COLO668 (cell line): ENCODE measurements around the gene SMIM29.

Experiments
- DNase-seq: peaks from one replicate; lab custom pipeline; 2025; ENCODE audit not compliant: unreplicated experiment; lab: John Stamatoyannopoulos, UW

The SMIM29 gene

DNA sequence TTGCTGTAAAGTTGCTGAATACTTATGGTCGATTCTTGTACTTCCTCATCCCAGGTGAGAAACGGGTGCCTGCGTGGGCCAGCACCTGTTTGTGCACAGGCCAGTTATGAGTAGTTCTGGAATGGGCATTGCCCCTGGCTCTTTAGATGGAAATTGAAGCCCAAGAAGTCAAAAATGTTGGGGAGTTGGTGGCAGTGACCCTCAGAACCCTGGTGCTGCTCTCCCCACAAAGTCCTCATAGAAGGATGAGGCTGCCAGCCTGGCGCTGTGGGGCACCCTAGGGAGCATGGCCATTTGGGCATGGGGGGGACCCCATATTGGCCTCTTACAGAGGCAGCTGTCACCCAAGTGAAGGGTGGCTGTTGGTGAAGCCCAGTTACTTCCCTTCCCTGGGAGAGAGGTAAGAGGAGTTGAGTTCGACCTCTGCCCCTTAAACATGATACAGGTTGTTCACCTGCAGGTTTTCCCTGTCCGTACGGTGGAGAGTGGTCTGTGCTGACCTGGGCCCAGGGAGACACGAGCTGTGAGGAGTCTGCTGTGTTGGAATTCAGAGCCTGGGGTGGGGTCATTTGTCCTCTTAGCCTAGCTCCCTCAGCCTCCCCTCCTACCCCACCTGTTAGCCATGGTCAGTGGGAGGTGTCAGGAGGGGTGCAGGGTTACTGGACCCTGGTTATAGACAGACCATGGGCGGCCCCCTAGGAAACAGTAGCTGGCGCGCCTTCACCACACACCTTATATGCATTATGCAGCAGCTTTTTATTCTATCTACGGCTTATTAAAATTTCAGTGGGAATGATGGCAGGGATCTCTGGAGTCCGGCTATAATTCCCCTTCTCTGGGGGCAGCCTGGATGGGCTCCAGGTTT lies 7.2 kb downstream of the SMIM29 start:
- no peak for DNase-seq

DNA sequence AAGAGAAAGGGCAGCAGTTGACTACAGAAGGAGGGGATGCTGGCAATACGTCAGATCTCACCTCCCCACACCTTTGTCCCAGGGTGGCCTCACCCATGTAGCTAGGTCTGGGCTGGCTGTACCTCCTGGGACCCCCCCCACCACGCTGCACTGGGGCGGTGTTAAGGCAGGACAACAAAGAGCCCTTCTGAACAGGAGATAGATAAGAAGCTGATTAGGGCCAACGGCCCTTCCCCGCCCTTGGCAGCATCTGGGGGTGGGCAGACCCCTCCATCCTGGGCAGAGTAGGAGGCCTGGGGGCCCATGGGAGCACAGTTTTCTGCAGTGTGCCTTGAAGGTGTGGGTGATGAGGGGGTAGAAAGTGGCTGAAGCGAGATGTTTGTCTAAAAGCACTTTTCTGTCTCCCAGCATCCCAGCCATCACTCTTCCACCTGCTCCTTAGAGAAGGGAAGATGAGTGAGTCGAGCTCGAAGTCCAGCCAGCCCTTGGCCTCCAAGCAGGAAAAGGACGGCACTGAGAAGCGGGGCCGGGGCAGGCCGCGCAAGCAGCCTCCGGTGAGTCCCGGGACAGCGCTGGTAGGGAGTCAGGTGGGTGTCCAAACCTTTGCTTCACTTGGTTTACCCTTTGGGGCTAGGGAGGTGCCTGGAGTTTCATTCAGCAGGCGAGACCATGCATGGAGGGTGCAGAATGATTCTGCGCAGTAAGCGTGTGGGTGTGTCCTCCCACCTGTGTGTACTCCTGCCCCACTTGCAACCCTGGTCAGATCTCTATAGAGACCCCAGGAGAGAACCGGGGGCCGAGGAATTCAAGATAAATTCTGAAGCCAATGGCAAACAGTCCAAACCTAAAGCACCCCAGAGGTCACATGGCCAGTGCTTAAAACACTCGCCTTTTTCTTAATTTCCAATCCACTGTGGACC lies 8.2 kb downstream of the SMIM29 start:
- no peak for DNase-seq

DNA sequence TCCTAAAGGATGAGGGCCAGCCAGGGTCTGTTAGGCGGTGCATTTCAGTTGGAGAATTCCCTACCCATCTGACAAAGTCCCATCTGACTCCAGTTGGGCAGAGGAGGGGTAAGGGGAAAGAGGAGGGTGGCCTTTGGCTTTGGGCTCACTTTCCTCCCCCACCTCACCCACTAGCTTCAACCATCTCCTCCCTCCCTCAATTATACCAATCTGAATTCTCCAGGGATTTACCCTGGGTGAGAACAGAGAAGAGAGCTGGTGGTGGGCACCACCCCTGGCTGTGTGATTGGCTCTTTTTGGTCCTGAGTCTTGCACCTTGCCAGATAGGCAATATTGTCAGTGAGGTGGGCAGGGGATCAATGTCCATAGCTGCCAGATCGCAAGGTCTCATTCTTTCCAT lies 8.9 kb downstream of the SMIM29 start:
- no peak for DNase-seq

DNA sequence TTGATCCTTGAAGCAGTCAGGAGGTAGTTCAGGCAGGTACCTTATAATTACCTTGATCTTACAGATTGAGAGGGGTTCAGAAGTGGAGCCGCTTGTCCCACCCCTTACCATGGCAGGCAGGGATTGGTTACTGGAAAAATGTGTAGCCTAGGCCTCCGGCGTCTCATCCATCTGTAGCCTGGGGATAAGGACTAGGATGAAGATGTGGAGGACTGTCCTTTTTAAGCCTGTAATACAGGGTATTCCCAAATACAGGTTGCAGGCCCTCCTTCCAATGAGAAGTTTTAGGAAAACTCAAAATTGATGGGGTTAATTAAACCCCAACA lies 9.3 kb downstream of the SMIM29 start:
- DNase-seq, result no peak

DNA sequence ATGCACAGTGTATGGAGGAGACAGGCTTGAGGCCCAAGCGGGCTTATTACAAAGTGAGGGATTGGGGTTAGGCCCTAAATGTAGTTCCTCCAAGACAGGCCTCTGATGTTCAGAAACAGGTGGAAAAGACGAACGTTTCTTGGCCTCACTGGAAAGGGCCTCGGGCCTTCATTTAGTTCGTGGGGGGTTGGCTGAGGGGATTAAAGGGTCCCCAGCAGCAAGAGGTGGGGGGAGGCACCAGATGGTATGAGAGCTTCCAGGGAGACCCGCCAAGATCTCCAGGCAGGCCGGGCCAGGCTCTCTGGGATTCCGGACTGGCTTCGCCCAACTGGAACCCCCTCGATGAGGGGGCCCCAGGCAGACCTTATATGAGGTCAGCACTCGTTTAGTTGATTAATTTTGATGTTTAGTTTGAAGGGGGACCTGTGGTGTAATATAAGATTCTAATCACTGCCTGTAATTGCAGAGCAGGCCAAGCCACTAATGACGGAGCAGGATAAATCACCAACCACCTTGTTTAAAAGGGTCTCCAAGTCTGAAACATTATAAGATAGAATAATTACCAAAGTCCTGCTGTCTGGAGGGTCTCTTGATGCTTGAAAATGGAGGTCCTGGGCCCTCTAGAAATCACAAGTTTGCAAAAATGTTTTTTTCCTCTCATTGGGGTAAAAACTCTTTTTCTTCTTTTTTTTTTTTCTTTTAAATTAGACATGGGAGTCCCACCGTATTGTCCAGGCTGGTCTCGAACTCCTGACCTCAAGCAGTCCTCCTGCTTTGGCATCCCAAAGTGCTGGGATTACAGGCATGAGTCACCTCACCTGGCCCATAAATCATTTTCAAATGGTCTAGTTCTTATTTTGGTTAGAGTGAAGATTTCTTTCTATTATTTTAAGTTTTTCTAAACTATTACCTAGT lies 10.0 kb downstream of the SMIM29 start:
- no peak for DNase-seq

DNA sequence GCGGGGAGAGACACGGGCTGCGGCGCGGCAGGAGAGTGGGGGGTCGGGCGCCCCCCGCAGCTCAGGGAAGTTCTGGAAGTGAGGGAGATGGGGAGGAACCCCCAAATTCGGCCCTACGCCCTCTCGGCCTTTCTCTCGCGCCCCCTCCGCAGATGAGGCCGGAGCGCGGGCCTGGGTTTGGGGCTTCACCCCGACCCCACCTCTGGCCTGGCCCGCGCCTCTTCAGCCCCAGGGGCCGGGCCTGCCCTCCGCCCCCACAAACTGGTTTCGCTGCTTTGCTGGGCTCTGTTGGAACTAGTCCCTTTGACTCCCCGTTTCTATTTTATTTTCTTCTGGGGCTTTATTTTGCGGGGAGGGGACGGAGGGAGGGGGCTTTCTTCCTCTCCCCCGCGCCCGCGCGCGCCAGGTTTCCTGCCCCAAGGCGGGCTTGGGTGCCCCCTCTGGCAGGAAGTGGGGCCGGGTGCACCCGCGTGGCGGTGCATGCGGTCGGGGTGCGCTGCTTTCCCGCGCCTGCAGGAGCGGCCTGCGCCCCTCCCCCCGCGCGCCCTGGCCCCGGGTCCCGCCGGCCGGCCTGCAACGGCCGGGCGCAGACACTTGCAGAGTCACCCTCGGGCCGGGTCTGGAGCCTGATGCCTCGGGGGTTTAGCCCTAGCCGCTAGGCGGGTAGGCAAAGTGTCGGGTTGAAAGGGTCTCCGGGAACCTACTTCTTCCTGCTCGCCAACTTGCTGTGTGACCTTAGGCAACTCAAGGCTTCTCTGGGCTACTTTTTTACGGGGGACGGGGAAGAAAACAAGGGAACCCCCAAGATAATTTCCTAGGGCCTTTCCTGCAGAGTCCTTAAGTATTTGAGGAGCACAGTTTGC lies 10.9 kb downstream of the SMIM29 start:
- peak; percentile 82 for DNase-seq

DNA sequence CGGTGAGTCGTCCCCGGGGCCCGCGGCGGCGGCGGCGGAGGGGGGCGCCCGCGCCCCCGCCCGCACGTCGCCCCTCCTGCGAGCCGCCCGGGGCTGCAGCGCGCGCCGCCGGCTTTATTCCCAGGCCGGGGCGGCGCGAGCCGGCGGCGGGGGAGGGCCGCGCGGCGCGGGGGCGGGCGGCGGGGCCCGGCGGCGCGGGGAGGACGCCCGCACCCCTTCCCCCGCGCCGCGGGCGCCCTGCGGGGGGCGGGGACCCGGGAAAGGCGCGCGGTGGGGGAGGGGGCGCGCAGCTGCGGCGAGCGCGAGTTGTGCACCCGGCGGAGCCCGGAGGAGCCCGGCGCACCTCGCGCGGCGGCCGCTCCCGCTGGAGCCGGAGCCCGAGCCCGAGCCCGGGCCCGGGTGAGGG lies 11.5 kb downstream of the SMIM29 start:
- peak; percentile 60 for DNase-seq

DNA sequence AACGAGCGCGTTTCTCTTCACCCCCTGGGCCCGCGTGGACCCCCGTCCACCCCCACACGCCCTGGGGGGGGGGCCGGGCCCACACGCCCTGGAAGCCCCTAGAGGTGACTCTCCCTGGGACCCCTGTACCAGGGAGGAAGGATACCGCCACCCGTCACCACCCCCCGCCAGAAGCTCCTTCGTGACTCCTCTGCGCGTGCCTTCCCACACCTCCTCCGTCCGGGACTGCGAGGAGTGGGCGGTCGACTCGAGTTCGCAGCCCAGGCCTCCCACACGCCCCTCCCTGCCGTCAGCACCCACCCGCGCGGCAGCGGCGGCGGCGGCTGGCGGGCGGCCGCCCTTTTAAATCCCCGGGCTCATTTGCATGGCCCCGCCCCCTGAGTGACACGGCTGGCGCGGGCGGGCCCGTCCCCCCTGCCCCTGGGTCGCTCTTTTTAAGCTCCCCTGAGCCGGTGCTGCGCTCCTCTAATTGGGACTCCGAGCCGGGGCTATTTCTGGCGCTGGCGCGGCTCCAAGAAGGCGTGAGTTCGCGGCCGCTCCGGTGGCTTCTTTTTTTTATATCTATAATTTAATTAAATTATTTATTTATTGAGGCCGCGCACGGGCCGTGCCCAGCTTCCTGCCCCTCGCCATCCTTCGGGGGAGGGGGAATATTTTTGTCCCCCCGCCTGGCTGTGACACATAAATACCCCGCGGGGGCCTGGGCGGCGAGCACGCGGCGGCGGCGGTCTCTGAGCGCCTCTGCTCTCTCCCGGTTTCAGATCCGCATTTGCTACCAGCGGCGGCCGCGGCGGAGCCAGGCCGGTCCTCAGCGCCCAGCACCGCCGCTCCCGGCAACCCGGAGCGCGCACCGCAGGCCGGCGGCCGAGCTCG lies 12.1 kb downstream of the SMIM29 start, which contains the start of gene HMGA1:
Gene HMGA1, plus strand, starts transcription at position 431 of the 873 bp plus-strand sequence. CDS start 3,908 bp downstream, outside the sequence.
- peak; percentile 90 for DNase-seq

DNA sequence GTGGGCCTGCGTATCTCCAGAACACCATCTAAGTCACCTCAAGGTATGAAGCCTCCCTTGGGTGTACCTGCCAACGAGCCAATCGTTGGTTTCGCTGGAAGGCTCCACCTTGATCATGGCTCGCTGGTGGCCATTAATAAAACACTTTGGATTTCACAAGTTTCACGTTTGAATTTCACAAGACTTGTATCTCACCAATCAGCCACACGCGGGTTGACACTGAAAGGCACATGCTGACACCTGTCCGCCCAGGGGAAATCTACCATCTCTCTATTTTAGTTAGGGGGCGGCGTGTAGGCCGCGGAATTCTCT lies 12.7 kb downstream of the SMIM29 start:
- DNase-seq, result no peak

DNA sequence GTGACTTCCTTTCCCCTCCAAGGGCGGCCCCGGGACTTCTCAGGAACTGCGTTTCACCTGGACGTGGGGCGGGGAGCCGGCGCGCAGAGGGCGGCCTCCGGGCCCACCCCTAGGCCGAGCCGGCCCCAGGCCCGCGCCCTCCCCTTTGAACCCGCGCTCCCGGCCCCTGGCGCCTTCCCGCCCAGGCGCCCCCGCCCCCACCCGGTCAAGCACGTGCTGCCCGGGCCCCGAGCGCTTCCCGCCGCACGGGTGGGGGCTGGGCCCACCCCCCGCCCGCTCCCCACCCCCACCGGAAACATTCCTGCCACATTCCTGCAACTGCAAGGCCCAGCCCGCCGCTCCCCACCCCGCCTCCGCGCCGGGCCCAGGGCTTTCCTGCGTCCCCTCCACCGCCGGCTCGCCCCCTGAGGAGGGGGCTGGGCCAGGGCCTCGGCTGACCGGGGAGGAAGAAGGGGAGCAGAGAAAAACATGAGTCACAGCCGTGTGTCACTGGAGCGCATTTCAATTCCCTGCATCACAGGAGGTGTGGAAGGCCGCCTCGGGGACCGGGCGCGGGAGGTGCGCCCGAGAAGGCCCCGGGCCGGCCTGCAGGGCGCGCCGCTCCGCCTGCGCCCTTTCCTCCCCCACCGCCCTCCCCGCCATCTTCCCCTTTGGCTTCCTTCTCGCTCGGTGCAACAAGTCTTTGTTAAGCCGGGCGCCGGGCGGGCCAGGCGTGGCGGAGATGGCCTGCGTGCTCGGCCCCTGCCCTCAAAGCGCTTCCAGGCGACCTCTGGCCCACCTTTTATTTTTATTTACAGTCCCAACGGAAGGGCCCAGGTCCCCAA lies 13.3 kb downstream of the SMIM29 start:
- DNase-seq, result no peak

DNA sequence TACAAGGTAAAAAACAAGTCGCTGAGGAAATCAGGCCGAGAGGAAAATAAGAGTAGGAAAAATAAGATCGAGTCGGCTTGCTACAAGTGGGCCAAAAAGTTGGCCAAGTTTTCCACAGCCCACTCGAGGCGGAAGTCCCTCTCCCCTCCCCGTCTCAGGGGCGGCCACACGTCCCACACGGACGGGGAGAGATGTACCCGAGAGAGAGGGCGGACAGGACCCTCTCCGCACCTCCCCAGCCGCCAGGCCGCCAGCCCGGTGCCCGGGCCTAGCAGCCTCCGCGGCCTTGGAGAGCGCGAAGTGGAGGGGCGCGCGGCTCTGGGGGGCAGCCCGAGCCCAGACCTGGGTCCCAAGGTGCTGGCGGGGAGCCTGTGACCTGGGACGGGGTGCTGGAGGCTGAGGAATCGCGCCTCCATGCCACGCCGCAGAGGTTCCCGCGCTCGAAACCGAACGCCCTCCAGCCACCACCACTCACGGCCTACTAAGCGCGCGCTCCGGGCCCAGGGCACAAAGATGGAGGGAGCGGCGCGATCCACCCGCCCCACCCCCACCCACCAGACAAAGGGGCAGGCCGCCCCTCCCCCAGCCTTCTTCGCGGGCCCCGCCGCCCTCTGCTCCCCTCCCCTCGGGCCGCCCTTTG lies 14.0 kb downstream of the SMIM29 start:
- no peak for DNase-seq

DNA sequence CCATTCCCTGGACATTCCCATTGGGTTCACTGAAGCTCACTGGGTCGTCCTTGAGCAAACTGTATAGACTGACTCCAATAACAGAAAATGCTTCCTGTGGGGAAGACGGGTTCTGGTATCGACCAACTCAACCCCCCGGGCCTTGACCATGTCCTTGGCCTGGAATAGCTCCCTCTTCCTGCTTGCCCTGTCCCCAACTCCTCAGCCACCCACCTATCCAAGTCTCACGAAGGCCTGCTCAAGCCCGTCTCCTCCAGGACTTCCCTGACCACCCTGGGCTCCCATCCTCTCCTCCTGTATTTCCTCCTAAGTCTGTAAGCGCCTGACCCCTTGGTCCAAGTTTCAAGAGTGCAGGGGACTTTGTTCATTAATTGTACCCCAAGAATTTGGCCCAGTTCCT lies 14.9 kb downstream of the SMIM29 start:
- DNase-seq, result no peak

DNA sequence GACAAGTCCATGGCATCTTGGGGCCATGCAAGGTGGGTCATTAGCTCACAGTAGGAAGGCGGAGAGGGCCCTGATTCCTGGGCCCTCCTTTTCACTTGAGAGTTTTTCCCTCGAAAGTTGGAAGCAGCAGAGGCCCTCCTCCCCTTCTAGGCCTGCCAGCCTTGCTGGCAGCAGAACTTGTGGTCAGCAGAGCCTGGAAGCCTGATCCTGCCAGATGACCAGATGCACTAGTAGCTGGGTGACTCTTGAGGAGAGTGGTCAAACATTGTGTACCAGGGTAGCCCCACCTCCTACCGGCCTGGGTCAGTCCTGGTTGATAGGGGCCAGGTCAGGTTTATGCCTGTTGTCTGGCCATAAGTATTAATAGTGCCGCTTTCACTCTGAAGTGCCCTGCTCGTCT lies 15.9 kb downstream of the SMIM29 start:
- DNase-seq, result no peak

DNA sequence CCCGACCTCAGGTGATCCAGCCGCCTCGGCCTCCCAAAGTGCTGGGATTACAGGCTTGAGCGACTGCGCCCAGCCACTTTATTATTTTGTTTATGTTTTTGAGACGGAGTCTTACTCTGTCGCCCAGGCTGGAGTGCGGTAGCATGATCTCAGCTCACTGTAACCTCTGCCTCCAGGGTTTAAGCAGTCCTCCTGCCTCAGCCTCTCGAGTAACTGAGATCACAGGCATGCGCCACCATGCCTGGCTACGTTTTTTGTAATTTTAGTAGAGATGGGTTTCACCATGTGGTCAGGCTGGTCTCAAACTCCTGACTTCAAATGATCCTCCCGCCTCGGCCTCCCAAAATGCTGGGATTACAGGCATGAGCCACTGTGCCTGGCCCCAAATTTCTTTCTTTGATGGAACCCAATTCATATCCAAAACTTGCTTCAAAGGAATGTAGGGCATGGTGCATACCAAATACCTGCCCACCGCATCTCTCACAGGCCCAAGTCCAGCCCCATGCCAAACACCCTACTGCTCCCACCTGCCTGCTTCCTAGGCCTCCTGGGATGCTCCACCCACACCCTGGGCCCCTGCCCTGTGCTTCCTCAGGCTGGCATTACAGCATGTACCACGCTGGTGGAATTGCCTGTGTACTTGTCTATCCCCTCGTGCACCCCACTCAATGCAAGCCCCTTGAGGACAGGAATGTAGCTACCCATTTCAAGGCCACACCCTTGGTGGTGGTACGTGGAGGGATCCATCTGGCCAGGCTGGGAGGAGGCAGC lies 17.1 kb downstream of the SMIM29 start:
- DNase-seq, result no peak

DNA sequence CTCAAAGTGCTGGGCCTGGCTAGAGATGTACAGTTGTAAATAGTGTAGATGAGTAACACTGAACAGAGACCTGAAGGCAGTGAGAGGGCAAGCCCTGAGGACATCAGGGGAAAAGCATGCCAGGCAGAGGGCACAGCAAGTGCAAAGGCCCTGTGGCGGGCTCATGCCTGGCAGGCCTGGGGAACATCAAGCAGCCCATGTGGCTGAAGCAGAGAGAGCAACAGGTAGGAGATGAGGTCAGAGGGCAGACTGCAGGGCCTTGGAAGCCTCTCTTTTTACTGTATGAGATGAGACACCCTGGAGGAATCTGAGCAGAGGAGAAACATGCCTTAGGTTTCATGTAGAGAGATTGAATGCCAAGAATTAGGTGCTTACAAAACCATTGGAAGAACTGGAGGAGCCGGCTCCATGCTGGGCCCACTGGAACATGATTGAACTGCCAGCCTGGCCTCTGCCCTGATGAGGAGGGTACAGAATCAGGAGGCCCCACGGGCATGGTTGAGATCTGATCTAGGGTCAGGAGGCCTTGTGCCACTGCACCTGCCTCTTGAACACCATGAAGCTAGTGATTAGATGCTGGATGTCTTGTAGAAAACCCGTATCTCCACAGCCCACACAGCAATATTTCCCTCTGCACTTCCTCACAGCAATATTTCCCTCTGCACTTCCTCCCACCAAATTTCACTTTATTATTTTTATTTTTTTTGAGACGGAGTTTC lies 18.0 kb downstream of the SMIM29 start:
- no peak for DNase-seq

DNA sequence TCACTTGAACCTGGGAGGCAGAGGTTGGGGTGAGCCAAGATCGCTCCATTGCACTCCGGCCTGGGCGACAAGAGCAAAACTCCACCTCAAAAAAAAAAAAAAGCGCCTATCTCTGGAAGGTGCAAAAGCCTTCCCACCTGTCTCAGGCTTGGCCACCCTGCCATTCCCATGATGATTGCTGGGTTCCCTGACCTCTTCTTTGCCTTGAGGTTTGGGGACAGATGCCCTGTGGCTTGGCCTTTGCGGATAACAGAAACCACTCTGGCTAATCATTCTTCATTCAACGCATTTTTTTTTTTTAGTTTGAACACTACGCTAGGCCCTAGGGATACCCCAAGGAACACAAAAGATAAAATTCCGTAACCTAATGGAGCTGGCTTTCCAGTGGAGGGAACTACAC lies 18.9 kb downstream of the SMIM29 start:
- no peak for DNase-seq
